ENCODE data around the gene SIRPA.

SIRPA gene

GRCh38 chr20:1950836-1951235 is 55.6 kb downstream of the SIRPA start:
- DNase-seq (ENCODE audit: low read depth in 2 of 2): no peak

GRCh38 chr20:1951436-1952115 is 56.4 kb downstream of the SIRPA start:
- no peak for DNase-seq (ENCODE audit: low read depth in 2 of 2)

- DNase-seq (ENCODE audit: low read depth in 2 of 2): no peak
Observed at GRCh38 chr20:1952737-1953530, 57.7 kb downstream of the SIRPA start.

- DNase-seq (ENCODE audit: low read depth in 2 of 2): no peak
Observed at GRCh38 chr20:1953621-1954020, 58.4 kb downstream of the SIRPA start.

GRCh38 chr20:1955217-1955616 is 60.0 kb downstream of the SIRPA start:
- no peak for DNase-seq (ENCODE audit: low read depth in 2 of 2)

GRCh38 chr20:1958426-1958825 is 63.2 kb downstream of the SIRPA start:
- no peak for DNase-seq (ENCODE audit: low read depth in 2 of 2)

- no peak for DNase-seq (ENCODE audit: low read depth in 2 of 2)
Observed at GRCh38 chr20:1959156-1959555, 63.9 kb downstream of the SIRPA start.

GRCh38 chr20:1961374-1961773 is 66.2 kb downstream of the SIRPA start:
- DNase-seq (ENCODE audit: low read depth in 2 of 2): no peak

GRCh38 chr20:1964061-1964460 is 68.9 kb downstream of the SIRPA start:
- DNase-seq (ENCODE audit: low read depth in 2 of 2): no peak

GRCh38 chr20:1964659-1965405 is 69.6 kb downstream of the SIRPA start:
- DNase-seq (ENCODE audit: low read depth in 2 of 2): no peak

GRCh38 chr20:1965520-1966351 is 70.5 kb downstream of the SIRPA start:
- peak; percentile 53 to 60 for DNase-seq (ENCODE audit: low read depth in 2 of 2)

- no peak for DNase-seq (ENCODE audit: low read depth in 2 of 2)
Observed at GRCh38 chr20:1968964-1969363, 73.8 kb downstream of the SIRPA start.

- DNase-seq (ENCODE audit: low read depth in 2 of 2): no peak
Observed at GRCh38 chr20:1971893-1972586, 76.8 kb downstream of the SIRPA start.

- DNase-seq (ENCODE audit: low read depth in 2 of 2): no peak
Observed at GRCh38 chr20:1973601-1974440, 78.6 kb downstream of the SIRPA start.

GRCh38 chr20:1975291-1975690 is 80.1 kb downstream of the SIRPA start:
- DNase-seq (ENCODE audit: low read depth in 2 of 2): no peak

GRCh38 chr20:1979106-1979778 is 84.0 kb downstream of the SIRPA start:
- DNase-seq (ENCODE audit: low read depth in 2 of 2): no peak

- no peak for DNase-seq (ENCODE audit: low read depth in 2 of 2)
Observed at GRCh38 chr20:1982686-1983085, 87.5 kb downstream of the SIRPA start.

GRCh38 chr20:1983301-1983700 is 88.1 kb downstream of the SIRPA start:
- no peak for DNase-seq (ENCODE audit: low read depth in 2 of 2)

GRCh38 chr20:1987826-1988225 is 92.6 kb downstream of the SIRPA start:
- DNase-seq (ENCODE audit: low read depth in 2 of 2): no peak
